Endometrial microvascular endothelial cells (primary cell): Measurements from ENCODE around the gene DGKB. TPM values are rescaled to one million over a fixed set of nuclear protein-coding genes. Genes with fewer than 3 reads are reported as not detected.

Source experiments
- in situ Hi-C: cut with HindIII; loops from 2 replicates; pipeline ENCODE4 v1.10.0; 2017; ENCODE audit warnings: low sequenced_read_pairs, low pct_unique_long_range_greater_than_20kb; ENCODE audit errors: inconsistent ontology term
- total RNA-seq: library from RNA; depleted of rRNA; stranded (reverse); fragments of >200 nt; gene quantifications from one replicate; pipeline ENCODE4 v1.2.3, GENCODE V29; 2015; ENCODE audit errors: inconsistent ontology term

Gene DGKB
- total RNA-seq, 1 donor from 2014 or later = not detected

DNA sequence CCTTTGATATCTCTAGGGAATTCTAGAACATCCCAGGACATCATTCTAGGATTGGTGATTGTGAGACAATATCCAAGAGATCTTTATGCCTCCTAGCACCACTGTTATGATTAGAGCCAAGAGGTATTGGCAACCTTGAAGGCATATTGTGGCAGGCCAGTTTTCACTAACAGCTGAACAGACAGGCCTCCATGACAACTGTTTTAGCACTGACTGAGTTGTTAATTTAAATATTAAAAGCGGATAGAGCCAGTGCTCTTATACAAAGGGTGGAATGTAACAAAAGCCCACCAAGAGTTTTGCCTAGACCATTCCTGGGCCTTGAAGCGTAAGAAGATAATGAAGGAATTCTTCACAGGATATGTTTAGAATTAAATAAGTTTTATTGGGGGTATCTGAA, 131.9 kb downstream of the DGKB start:
- in situ Hi-C loops = no loop called here

DNA sequence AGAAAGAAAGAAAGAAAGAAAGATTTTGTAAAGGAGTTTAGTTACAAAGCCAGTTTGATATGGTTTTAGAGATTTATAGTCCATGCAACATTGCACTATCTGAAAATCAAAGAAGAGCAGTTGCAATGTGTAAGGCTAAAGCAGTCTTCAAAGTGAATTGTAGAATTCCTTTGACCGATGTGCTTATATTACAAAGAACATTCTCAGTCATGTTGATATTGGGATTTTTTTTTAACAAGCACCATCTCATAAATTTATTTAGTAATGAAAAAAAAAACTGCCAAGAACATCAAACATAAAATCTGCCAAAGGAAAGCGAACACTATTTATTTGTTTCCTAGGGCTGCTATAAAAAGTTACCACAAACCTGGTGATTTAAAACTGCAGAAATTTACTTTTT, 133.3 kb downstream of the DGKB start:
- in situ Hi-C loops = no loop called here

DNA sequence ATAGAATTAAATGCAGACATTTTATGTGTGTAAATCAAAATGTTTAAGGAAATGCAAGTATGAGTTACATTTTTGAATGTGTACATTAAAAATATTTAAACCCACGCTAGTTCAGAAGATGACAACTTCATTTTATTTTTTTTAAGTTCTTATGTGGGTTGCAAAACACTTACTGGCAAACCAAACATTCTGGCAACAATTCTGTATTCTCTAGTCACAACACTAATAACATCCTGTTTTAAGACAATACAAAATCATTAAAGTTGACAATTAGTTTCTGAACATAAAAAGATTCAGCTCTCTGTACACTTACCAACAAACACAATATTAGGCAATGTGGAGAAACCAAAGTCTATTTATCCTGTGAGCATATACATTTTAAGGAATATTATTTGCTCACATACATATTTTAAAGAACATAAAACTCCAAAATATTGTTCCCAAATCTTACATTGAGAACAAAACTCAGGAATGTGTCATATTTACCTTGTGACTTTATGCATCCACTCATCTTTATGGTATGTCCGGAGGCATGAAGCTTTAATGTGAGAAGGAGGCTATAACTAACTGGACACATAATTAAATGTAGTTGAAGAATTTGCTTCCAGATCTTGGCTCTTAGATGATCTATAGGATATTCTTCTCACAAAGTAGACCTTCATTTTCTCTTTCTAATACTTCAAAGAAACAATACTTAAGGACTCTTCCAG, 134.7 kb downstream of the DGKB start:
- in situ Hi-C loops = no loop called here

DNA sequence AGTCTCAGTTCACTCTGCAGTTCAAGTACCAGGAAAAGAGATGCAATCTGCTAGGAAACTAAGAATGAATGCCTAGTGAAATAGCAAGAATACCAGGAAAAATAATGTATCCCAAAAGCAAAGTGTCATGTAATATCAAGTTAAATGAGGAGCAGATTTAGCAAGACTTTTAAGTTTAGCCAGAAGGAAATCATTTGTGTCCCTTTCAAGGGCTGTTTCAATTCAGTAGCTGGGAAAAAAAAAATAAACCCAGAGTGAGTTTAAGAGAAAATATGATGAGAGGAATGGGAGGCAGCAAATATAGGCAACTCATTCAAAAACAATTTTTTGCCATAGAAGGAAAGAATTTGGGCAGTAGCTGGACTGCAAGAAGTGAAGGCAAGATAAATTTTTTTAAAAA, 135.8 kb downstream of the DGKB start:
- in situ Hi-C loops = no loop called here

DNA sequence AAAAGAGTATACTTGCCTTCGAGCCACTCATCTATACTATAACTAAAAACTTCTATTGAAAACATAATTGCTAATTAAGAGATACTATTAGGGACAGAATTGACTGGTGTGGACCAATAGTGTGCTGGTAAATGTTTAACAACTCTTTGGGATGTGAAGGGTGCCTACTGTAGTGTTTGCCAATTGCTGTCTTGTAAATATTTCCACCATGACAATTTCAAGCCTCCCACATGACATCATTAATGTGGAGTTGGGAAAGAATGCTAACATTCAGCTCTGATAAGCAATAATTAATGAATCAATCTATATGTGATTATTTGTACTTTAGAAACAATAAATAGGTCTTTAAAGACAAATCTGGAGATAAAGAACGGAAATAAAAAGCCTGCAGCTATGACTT, 136.8 kb downstream of the DGKB start:
- in situ Hi-C loops = no loop called here

DNA sequence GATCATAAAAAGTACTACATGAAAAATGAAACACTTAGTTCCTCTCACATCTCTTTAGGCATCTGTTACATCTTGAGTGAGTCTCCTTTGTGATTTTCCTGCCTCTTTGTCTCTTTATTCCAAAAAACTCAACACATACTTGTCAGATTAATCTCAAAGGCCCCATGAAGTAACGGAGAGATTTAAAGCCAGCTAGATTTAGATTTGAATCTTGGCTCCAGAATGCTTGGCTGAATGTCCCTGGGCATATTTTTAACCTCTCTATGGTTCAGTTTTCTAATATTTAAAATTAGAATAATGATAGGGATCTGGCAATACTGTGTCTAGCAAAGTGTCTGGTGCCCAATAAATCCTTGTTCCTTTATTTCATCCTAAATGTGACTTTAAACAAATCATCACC, 140.0 kb downstream of the DGKB start:
- in situ Hi-C loops = no loop called here

DNA sequence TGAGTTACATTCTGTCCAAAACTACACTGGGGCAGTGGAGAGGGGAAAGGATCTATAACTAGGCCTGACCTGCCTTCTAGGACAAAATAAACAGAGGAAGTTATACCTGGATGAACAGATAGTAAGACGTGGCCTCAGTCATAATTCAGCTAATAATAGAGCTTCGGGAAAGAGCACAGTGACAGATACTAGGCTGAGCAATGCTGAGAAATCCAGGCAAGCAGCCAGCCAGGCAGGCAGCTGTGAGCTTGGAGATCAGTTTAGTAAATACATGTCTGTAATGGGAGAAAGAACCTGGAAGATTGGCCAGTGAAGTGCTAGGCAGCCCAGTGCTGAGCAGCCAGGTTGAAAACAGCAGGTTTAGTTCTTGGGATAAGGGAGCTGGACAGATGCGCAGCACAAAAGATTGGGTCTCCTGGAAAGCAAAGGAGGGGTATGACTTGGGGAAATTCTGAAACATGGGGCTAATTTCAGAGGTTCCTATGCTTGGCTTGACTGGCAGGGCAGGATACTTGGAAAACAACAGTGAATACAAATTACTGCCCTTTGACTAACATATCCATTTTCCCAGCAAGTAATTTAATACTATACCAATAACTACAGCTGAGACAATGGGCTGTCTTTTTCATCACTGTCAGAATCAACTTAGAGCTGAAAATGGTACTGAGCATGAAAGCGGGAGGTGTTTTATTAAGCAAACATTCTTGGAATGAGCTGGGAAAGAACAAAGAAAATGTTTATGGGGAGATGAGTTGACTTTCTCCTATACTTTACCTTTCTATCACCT, 140.8 kb downstream of the DGKB start:
- in situ Hi-C loops = no loop called here

DNA sequence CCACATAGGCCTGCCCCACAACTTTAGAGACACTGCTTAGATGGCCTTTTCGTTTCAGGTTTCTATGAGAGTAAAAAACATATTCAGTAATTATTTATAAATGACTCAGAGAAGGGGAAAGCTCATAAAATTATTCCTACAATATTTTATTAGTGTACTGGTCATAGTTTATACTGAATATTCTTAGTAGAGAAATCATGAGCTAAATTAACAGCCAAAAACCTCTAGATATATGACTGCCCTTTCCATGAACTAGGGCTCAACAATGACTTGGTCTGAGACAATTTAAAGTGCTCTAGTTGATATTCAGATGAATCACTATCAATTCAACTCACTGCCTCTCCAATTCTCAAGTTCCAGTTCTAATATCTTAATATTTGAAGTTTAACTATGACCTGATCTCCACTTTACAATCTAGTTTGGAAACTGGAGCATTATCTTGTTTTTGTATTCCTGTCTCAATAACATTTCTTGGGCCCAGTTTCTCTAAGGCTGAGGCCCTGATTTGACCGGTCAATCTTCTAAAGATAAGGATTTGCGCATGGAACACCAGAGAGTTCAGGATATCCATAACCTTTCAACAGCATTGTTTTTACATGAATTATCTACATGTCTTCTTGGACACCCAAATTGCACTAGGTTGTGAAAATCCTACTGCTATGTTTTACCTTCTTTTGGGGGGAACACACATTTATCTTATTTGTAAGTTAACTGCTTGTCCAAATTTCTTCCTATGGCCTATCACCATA, 141.6 kb downstream of the DGKB start:
- in situ Hi-C loops = no loop called here

DNA sequence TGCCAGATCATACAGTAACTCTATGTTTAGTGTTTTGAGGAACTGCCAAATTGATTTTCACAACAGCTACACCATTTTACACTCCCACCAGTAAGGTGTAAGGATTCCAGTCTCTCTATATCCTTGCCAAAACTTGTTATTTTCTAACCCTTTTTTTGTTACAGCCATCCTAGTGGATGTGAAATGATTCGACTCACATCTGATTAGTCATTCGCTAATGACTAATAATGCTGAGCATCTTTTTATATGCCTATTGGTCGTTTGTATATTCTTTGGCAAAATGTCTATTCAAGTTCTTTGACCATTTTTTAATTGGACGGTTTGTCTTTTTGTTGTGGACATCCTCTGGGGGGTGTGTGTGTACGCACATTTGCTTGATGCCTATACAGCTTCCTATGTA, 142.8 kb downstream of the DGKB start:
- in situ Hi-C loops = no loop called here

DNA sequence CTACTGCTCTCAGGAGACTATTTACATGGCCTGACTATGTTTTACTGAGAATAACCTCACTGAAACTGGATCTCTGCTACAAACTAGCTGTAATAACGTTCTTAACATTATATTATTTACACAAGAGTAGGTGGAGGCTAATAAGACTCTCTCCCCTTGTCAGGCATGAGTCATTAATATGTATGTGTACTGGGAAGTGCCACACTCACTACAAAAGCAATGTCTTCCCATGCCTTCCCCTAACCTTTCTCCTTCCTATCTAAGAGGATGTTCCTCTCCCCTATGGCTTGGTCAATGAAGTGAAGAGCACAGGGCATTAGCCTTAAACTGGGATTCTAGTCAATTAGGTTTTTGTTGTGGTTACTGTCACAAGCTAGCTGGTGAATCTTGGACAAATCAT, 147.9 kb downstream of the DGKB start:
- in situ Hi-C loops = no loop called here

DNA sequence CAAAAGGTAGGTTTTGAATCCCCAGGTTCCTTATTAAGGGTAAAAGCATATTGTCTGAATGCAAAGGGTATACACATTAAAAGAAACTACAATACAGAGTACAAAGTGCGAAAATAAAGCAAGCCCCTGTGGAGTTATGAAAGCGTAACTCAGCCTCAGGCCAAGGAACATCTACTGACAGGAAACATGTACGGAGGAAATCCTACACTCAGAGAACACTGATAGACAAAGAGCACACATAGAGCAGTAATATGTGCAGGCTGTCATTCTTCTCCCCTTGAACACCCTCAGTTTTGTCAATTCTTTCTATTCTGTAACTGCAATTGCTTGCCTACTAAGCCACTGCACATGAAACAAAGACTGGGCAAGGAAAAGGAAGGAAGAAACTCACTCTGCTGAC, 150.2 kb downstream of the DGKB start:
- in situ Hi-C loops = no loop called here

DNA sequence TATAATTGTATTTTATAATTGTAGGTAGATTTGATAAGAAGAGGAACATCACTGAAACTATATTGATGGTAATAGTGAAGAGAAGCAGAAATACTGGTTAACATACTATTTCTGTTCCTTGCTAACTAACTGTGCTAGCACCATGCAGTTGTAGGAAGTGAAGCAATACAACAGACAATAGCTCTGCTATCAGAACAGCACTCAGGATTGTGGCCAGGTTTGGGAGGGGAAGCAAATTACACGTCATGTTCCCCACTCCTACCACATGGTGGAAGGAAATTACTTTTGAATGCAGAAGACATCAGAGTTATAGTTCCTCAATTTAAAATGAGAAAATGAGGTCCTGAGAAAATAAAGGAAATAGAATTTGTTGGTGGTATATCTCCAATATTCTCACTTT, 151.1 kb downstream of the DGKB start:
- in situ Hi-C loops = no loop called here

DNA sequence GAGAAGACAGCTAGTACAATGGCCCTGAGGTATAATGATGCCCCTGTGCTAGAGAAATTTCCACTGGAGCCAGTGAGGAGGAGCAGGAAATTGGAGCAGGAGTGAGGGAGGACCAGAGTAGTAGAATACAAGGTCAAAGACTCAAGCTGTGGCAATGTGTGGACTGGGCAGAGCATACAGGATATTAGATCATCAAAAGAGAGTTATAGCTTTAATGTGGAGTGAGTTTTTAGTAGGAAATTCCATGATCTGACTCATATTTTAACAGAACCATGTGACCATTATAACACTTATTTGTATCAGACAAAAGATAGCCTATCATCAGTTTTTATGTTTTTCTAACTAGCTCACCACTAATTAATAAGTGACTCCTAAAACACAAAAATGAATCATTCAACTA, 154.1 kb downstream of the DGKB start:
- in situ Hi-C loops = no loop called here

DNA sequence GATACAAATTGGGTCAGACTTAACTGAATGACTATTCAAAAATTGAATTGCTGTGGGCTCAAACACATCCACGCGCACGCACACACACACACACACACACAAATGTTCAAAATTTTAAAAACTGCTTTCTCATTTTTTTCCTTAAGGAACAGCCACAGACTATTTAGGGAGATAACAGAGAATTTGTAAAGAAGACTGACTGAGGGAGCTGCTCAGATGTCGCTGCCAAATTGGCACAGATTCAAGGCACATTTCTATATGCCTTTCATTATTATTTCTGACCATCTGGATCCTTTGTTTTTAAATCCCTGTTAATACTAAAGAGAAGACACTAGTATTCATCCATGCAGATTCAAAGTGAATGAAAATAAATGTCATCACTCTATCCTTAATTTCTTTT, 154.8 kb downstream of the DGKB start:
- in situ Hi-C loops = no loop called here

DNA sequence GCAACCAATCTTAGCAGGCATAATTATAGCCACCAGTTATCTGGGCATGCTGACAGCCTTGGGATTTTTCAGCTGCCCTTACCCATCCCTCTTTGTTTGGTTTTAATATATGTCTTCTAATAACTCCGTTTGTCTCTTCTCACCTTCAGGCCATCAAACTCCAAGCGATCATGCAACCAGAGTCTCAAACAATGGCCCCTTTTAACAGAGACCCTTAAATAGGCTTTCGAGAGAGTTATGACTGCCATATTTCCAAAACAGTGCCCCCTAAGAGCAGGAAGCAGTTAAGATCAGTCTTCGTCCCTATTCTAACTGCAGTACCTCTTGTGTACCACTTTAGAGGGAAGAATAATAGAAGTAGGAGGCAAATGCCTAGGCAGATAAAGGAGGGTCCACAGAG, 157.5 kb downstream of the DGKB start:
- in situ Hi-C loops = no loop called here

DNA sequence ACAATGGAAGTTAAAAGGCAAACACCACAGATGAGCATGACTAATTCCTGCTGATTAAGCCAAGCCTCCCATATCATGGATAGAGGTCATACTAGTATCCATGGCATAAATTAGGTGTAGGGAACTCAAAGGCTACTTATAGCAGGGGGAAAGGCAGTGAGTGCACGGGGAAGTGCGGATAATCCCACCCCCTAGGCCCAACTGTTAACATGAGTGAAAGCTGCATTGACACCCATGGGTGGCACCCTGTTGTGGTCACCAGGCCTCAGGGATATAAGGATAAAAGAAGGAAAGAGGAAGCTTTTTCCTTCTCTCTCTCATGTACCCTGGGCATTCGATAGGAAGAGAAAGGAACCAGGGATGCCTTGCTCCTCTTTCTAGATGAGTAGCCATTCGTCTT, 161.9 kb downstream of the DGKB start:
- in situ Hi-C loops = no loop called here

DNA sequence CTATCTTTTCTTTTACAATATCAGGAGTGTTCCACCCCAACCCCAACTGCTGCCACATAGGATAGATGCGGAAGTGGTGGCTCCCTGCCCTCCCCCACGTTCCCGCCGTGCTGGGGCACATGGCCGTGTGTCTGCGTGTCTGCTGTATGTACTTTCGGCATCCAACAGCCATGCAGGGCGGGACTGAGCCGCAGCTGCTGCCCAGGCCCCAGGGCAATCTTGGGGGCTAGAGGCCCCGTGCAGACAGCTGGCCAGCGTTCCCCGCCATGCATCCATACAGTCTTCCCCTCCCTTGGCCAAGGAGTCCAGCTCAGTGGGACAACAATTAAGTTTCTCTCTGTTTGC, 162.7 kb downstream of the DGKB start:
- in situ Hi-C loops = no loop called here

DNA sequence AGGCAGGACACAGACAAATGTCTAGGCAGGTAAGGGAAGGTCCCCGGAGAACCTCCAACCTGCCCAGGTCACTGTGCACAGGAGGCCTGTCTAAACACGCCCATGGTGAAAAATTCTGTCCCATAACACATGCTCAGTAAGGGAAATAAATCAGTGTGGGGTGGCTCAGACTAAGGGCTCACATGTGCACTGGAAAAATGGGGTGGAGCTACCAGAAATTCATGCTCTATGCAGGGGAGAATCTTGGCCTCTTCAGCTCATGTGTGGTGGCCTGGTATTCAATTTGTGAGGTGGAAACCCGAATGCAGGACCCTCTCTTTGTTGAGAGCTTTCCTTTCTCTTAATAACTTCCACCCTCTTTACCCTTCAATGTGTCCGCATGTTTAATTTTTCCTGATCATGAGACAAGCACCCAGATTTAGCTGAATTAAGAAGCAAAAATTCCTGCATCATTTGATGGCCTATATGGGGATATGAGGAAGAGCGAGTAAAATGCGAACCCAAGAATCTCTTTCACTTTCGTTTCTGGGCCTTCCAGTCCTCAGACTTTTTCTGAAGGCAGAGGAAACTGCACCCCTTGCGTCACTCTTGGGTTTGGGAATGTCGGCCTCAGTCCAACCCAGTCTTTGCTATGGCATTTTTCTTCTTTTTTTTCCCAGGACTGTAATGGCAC, 163.2 kb downstream of the DGKB start:
- in situ Hi-C loops = no loop called here

DNA sequence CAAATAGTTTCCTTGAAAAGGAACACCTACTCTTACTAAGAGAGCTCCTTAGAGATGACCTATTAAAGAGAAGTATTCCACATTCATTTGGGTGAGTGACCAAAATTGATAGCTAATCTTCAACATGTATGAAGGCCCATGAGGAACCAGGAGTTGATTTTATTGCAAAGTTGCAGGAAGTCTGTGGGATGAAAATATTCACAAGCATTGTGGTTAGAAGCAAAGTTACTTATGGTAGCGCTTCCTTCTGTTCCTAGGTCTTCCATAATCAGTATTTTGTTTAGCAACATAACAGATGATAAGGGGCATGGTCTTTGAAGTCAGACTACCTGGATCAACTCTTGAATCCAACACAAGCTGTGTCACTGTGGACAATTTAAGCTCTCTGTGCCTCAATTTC, 164.5 kb downstream of the DGKB start:
- in situ Hi-C loops = no loop called here
